ENCODE measurements around the gene TOGARAM1.

TOGARAM1 gene

GRCh38 chr14:44961554-44962333, at the start of gene TOGARAM1, which contains the start of gene KLHL28:
Gene TOGARAM1 (plus strand): TSS chr14:44962190. CDS start chr14:44962422, 232 bp downstream.
Gene KLHL28 (minus strand): TSS chr14:44961947. CDS start chr14:44945928, 16,019 bp downstream.
- DNase-seq: peak; percentile 94

DNA sequence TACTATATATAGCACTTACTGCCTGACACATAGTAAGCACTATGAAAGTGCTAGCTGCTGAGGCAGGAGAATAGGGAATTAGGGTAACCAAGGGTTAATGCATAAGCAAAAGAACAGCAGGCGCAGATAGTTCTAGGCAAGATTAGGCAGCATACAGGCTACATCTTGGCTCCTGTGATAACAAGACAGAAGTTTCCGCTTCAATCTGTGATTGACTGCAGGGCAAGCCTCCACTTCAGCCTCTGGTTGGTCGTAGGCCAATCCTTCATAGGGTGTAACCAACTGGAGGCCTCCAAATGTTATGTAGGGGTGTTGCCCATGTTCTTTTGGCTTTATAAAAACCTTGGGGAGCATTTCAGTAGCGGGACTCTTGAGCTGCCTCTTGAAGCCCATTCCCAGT, 47.1 kb upstream of the TOGARAM1 start:
- no peak for DNase-seq

DNA sequence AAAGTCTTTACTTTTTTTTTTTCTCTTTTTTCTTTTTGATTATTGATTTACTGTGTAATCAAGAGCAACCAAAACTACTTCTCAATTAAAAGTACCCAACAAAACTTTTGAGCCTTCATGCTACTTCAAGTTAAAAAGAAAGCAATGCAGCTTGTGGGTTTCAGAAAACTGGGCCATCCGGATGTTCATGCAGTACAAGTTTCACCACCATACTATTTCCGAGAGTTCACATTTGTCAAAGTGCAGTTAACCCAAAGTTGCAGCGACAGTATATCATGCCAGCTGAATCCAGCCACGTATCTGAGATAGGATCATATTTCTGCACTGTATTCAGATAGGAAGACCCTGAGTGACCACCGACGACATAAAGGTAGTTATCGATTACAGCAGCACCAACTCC, 33.2 kb upstream of the TOGARAM1 start:
- DNase-seq: no peak

DNA sequence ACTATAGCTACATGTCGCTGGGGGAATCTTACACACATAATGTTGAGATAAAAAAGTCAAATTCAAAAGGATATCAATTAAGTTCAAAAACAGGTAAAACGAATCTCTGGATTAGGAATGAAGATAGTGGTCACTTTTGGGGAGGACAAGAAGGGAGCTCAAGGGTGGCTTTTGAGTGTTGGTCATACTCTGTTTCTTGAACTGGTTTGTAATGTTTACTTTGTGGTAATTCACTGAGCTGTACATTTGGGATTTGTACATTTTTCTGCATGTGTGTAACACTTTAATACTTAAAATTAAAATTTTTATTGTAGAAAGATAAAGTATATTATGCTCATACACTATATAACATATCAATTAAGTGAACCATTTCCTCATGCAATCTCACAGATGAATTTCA, 26.8 kb upstream of the TOGARAM1 start:
- DNase-seq: no peak

- no peak for DNase-seq
Observed at GRCh38 chr14:44937547-44937946, 24.4 kb upstream of the TOGARAM1 start.

GRCh38 chr14:44940211-44940610, 21.8 kb upstream of the TOGARAM1 start:
- DNase-seq: no peak

DNA sequence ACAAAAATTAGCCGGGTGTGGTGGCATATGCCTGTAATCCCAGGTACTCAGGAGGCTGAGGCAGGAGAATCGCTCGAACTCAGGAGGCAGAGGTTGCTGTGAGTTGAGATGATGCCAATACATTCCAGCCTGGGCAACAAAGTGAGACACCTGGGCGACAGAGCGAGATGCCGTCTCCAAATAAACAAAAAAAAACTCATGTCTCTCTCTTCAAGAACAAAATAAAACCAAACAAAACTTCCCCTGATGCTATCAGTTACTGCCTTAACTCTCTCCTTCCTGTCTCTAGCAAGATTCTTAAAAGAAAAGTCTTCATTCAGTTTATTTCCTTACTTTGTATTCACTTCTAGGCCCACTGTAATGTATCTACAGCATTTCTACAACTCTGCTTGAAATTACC, 21.0 kb upstream of the TOGARAM1 start:
- no peak for DNase-seq

- no peak for DNase-seq
Observed at GRCh38 chr14:44941591-44941990, 20.4 kb upstream of the TOGARAM1 start.

DNA sequence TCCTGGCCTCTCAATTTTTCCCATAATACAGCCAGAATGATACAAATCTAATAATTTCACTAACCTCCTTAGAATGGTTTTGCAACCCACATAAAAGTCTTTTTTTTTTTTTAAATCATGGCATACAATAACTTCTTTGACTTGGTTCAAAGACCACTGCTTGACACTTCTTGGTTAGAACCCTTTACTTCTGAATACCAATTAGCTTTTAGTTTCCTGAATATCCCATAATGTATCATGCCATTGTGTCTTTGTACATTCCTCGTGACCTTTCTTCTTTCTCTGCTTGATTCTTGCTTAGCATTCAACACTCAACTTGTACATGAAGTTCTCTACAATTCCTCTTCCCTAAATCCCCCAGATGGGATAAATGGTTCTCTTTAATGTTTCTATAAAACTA, 19.6 kb upstream of the TOGARAM1 start:
- no peak for DNase-seq

- DNase-seq: no peak
Observed at GRCh38 chr14:44944107-44944506, 17.9 kb upstream of the TOGARAM1 start.

DNA sequence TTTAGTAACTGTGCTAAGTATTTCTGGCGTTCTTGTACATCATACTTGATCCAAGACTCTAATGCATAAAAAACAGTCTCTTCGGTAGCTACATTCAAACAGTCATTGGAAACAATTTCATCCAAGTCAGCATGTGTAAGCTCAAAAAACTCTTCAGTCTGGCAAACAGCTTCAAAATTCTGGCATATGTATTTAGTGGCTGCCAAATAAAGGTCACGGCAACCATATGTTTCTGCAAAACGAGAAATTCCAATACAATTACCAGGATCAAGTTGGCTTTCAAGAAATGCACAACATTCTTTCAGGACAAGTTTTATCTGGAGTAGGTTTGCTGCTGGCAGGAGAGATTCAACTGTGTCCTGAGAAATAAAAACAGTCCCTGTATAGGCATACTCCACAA, 16.7 kb upstream of the TOGARAM1 start:
- no peak for DNase-seq

DNA sequence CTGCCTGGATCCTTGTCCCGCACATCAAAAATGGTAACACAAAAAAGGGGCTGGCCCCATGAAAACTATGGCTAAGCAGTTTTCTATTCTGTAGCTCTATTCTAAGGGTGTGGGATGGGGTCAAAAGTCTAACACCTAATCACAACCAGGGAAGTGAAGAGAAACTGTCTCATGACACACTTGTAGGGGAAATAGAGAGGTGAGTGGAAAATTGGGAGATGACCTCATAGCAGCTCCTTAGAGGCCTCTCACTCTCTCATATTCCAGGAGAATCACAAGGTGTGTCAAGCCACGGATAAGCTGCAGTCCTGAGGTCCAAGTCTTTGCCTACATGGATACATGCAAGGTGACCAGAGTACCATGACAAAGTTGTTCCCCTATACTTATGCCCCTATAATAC, 10.9 kb upstream of the TOGARAM1 start:
- DNase-seq: no peak

GRCh38 chr14:44952391-44953110, 9.4 kb upstream of the TOGARAM1 start:
- DNase-seq: no peak

GRCh38 chr14:44954750-44955149, 7.2 kb upstream of the TOGARAM1 start:
- no peak for DNase-seq

DNA sequence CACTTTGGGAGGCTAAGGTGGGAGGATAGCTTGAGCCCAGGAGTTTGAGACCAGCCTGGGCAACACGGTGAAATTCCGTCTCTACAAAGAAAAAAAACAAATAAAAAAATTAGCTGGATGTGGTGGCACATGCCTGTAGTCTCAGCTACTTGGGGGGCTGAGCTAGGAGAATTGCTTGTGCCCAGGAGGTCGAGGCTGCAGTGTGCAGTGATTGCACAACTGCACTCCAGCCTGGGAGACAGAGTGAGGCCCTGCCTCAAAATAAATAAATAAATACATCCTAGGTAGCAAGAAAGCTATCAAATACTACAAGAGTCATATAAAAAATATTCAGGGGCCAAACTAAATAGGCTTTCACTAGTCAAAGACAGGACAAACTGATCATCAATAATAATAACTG, 6.5 kb upstream of the TOGARAM1 start:
- DNase-seq: no peak

DNA sequence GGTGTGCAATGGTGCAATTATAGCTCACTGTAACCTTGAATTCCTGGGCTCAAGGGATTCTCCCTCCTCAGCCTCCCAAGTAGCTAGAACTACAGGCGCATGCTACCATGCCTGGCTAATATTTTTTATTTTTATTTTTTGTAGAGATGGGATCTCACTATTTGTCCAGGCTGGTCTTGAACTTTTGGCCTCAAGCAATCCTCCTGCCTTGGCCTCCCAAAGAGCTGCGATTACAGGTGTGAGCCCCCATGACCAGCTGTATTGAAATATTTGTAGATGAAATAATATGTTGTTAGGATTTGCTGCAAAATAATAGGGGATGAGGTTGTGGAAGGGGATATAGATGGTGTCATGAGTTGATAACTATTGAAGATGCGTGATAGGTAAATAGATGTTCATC, 5.1 kb upstream of the TOGARAM1 start:
- DNase-seq: no peak

GRCh38 chr14:44959538-44959937, 2.5 kb upstream of the TOGARAM1 start:
- no peak for DNase-seq

DNA sequence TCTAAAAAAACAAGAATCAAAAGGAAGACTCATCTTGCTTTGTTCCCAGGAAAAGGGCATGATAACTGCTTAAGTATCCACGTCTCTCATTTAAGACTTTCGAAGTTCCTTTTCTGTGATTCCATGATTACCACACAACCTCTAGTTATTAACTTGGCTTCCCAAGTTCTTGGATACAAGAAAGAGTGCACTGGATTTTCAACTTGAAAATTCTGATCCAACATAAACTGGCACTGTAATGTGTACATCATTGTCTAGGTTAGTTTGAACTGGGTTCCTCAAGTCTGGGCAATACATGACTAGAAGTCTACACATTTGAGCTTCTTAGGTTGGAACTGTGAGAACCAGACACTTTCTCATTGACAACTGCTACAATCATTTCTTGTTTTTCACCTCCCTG, 1.8 kb upstream of the TOGARAM1 start:
- DNase-seq: no peak

DNA sequence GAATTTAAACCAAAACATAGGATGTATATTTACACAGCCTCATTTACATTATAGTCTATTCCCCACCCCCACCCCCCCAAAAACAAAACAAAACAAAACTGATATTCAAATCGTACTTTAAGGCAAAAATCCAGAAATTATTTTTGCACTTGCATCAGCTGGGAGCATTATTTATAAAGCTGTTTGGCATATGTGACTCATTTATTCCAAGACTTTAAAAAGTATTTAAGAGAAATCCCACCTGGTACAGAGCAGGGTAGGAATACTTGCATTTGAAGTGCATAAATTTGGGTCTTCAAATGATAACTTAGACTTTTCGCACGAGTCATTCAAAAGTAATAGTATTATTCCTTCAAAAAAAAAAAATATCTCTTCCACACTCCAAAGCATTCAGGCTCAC, 1.3 kb upstream of the TOGARAM1 start:
- DNase-seq: no peak

- peak; percentile 64 for DNase-seq
Observed at GRCh38 chr14:44961151-44961553, 838 bp upstream of the TOGARAM1 start.

DNA sequence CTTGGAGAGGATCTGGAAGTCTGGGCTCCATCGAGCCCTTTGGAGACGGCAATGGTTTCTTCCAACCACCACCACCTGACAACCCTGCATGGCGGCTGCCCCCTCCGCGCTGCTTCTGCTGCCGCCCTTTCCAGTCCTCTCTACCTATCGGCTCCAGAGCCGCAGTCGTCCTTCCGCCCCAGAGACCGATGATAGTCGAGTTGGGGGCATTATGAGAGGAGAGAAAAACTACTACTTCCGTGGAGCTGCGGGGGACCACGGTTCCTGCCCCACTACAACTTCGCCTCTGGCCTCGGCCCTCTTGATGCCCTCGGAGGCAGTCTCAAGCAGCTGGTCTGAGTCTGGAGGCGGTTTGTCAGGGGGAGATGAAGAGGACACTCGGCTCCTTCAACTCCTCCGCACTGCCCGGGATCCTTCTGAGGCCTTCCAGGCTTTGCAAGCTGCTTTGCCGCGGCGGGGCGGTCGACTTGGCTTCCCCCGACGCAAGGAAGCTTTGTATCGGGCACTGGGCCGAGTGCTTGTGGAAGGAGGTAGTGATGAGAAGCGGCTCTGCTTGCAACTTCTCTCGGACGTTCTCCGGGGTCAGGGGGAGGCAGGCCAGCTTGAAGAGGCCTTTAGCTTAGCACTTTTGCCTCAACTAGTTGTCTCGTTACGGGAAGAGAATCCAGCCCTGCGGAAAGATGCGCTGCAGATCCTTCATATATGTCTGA, 499 bp downstream of the TOGARAM1 start:
- DNase-seq: peak; percentile 41

DNA sequence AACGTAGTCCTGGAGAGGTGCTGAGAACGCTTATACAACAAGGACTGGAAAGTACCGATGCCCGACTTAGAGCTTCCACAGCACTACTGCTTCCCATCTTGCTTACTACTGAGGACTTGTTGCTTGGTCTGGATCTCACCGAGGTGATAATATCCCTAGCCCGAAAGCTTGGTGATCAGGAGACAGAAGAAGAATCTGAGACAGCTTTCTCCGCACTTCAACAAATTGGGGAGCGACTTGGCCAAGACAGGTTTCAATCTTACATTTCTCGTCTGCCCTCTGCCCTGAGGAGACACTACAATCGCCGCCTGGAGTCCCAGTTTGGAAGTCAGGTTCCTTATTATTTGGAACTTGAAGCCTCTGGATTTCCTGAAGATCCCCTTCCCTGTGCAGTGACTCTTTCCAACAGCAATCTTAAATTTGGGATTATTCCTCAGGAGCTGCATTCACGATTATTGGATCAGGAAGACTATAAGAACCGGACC, 1.1 kb downstream of the TOGARAM1 start:
- DNase-seq: no peak

DNA sequence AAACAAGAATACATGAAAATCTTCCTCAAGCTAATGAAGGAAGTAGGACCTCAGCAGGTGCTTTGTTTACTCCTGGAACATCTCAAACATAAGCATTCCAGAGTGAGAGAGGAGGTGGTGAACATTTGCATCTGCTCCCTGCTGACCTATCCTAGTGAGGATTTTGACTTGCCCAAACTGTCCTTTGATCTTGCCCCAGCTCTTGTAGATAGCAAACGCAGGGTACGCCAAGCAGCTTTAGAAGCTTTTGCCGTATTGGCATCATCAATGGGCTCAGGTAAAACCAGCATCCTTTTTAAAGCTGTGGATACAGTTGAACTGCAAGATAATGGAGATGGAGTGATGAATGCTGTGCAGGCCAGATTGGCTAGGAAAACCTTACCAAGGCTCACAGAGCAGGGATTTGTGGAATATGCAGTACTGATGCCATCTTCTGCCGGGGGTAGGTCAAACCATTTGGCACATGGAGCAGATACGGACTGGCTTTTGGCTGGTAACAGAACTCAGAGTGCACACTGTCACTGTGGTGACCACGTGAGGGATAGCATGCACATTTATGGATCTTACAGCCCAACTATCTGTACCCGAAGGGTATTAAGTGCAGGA, 1.9 kb downstream of the TOGARAM1 start:
- no peak for DNase-seq

Data from CD4-positive, alpha-beta T cell treated with Interleukin-17A for 4 hours (primary cell).